Natural killer cell (primary cell): ENCODE results near the gene HOMER2. TPM values are rescaled to one million over a fixed set of nuclear protein-coding genes. Genes with fewer than 3 reads are reported as not detected.
"Not testable (repeated sequence)": the region's sequence is repeated elsewhere in the genome, so short reads cannot be mapped to it uniquely, and the experiment has no call there.

Experiments
- ATAC-seq, 3 donors: fragments of 150-1000 bp in 2 of 3; fragments of 200-7000 bp in 1 of 3; cut with Tn5 transposase; 1 replicate in 1 of 3; 2 replicates in 2 of 3; pipeline ENCODE4 v1.10.0; 2021; ENCODE audit warnings: mild to moderate bottlenecking in 2 of 3, moderate library complexity in 2 of 3
- DNase-seq, 2 donors: peaks; one replicate each; pipeline versions ENCODE4 v3.0.0 to v3.0.0-alpha.2; 2013 to 2021; ENCODE audit warnings: mixed read lengths in 1 of 2
- H3K27ac ChIP-seq: one replicate; pipeline ENCODE4 v1.5.1; 2013; ENCODE audit warnings: mild to moderate bottlenecking, low read length
- H3K27me3 ChIP-seq: one replicate; pipeline ENCODE4 v1.6.1; 2013; ENCODE audit warnings: low read length; ENCODE audit not compliant: control insufficient read depth, insufficient read depth
- H3K36me3 ChIP-seq: one replicate; pipeline ENCODE4 v1.6.1; 2013; ENCODE audit warnings: low read length; ENCODE audit not compliant: control insufficient read depth, insufficient read depth
- H3K4me1 ChIP-seq: one replicate; pipeline ENCODE4 v1.6.1; 2013; ENCODE audit warnings: low read length; ENCODE audit not compliant: control insufficient read depth, insufficient read depth
- H3K4me3 ChIP-seq: one replicate; pipeline ENCODE4 v1.5.1; 2013; ENCODE audit warnings: low read length
- H3K9me3 ChIP-seq: one replicate; pipeline ENCODE4 v1.6.1; 2013; ENCODE audit warnings: low read length; ENCODE audit not compliant: control insufficient read depth, insufficient read depth
- H3K27ac Mint-ChIP-seq, 2 donors: one replicate each; pipeline ENCODE4 v1.8.0; 2022; ENCODE audit warnings: mild to moderate bottlenecking in 2 of 2, mixed read lengths in 2 of 2, moderate library complexity in 1 of 2
- H3K27me3 Mint-ChIP-seq, 2 donors: one replicate each; pipeline ENCODE4 v1.8.0; 2022; ENCODE audit warnings: low read depth in 2 of 2, mixed read lengths in 2 of 2
- H3K36me3 Mint-ChIP-seq: one replicate; pipeline ENCODE4 v1.8.0; 2022; ENCODE audit warnings: mixed read lengths
- H3K4me1 Mint-ChIP-seq, 2 donors: one replicate each; pipeline ENCODE4 v1.8.0; 2022; ENCODE audit warnings: mixed read lengths in 2 of 2
- H3K4me3 Mint-ChIP-seq: one replicate; pipeline ENCODE4 v1.8.0; 2022; ENCODE audit warnings: mild to moderate bottlenecking, moderate library complexity, mixed read lengths
- H3K9me3 Mint-ChIP-seq, 2 donors: one replicate each; pipeline ENCODE4 v1.8.0; 2022; ENCODE audit warnings: mixed read lengths in 2 of 2
- CTCF ChIP-seq: fragments of 200-600 bp; IDR thresholded peaks from one replicate; pipeline ENCODE4 v1.8.0; 2022; ENCODE audit warnings: antibody characterized with exemption
- WGBS: methylation state at CpG from one replicate; pipeline ENCODE4 v1.1.7; 2013; ENCODE audit warnings: missing lambda C conversion rate; ENCODE audit not compliant: insufficient coverage; 5-methylcytosine and 5-hydroxymethylcytosine counted together
- intact Hi-C: fragments of 100-400 bp; cut with micrococcal nuclease; formaldehyde crosslinking; loops from one replicate; pipeline ENCODE4 v1.14.2; 2022
- total RNA-seq, 4 donors: library from RNA; stranded (reverse); fragments of 120-200 nt in 1 of 4; gene quantifications; one replicate each; pipeline versions ENCODE4 v1.2.3 to v1.2.4, GENCODE V29; 2013 to 2022

The HOMER2 gene
- total RNA-seq, 3 donors from 2014 or later (not counting 1 experiment from before 2014, with no cell fraction given) = 3.6 to 7.0 (median 4.0) TPM

DNA sequence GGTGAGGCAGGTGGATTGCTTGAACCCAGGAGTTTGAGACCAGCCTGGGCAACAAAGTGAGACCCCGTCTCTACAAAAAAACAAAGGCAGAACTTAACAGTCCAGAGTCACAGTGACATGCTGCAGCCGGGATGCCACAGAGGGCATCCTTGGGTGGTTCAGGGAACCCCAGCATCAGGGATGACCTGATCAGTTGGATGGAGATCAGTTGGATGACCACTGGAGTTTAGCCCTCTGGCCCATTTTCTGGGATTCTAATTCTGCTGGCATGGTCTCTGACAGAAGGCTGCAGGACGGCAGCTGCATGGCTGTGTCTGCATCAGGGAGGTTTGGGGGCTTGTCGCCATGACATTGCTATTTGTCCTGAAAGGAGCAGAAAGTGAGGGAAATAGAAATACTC, 123.3 kb downstream of the HOMER2 start:
- no peak overlapping the region for H3K27ac ChIP-seq
- H3K4me3 ChIP-seq = no peak overlapping the region
- Mint-ChIP-seq H3K4me3 (no peak overlapping the region), H3K36me3 (peaks cover 50% of the 10 kb centered on the region), H3K27ac (peak overlapping the region; percentile 21 to 78), H3K9me3 (no peaks in the 10 kb centered on the region), H3K27me3 (no peaks in the 10 kb centered on the region), H3K4me1 (peaks cover 27 to 34% of the 10 kb centered on the region in 2 donors)
- TF ChIP-seq CTCF = no peak
- H3K36me3 ChIP-seq = peaks cover 94% of the 10 kb centered on the region
- intact Hi-C loops = no loop called here
- over 99% methylated on average over 4 of the region's 4 CpGs for WGBS
- no peaks in the 10 kb centered on the region for H3K9me3 ChIP-seq
- DNase-seq = no peak
- no peaks in the 10 kb centered on the region for H3K27me3 ChIP-seq
- H3K4me1 ChIP-seq = no peaks in the 10 kb centered on the region
- ATAC-seq = peak in 1 of 3 donors; percentile 7

DNA sequence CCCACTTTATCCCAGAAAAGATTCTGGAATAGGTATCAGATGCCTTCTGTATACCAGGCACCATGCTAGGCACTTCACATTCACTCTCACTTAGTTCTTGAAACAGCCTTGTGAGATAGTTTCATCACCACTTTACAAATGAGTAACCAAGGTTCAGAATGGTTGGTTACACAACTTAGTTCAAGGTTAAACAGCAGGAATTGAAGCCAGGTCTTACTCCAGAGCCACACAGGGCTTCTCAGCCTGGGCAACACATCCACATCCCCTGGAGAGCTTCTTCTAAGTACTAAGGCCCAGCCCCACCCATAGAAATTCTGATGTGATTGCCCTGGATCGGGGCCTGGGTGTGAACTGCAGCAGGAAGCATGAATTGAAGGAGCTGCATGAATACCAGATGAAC, 124.4 kb downstream of the HOMER2 start:
- no peak for TF ChIP-seq CTCF
- Mint-ChIP-seq H3K4me1 (peaks cover 24 to 31% of the 10 kb centered on the region in 2 donors), H3K36me3 (peaks cover 50% of the 10 kb centered on the region), H3K27ac (peak overlapping the region; percentile 21 to 78), H3K4me3 (no peak overlapping the region), H3K9me3 (no peaks in the 10 kb centered on the region), H3K27me3 (no peaks in the 10 kb centered on the region)
- intact Hi-C loops = no loop called here
- ATAC-seq = peak in 1 of 3 donors; percentile 9
- Histone ChIP-seq H3K36me3 (peaks cover 93% of the 10 kb centered on the region), H3K4me1 (no peaks in the 10 kb centered on the region), H3K27ac (no peak overlapping the region), H3K4me3 (no peak overlapping the region), H3K9me3 (no peaks in the 10 kb centered on the region), H3K27me3 (no peaks in the 10 kb centered on the region)
- no peak for DNase-seq
- WGBS = 86% methylated on average over 1 of the region's 1 CpG

GRCh38 chr15:82823049-82823448, 129.5 kb downstream of the HOMER2 start:
- no peak for TF ChIP-seq CTCF
- H3K36me3 Mint-ChIP-seq = peaks cover 38% of the 10 kb centered on the region
- WGBS = 100% methylated on average over 5 of the region's 5 CpGs
- H3K9me3 ChIP-seq = no peaks in the 10 kb centered on the region
- intact Hi-C loops = no loop called here
- no peak overlapping the region for H3K27ac Mint-ChIP-seq
- no peaks in the 10 kb centered on the region for H3K9me3 Mint-ChIP-seq
- no peaks in the 10 kb centered on the region for H3K27me3 Mint-ChIP-seq
- H3K4me1 Mint-ChIP-seq = peaks cover 13 to 18% of the 10 kb centered on the region in 2 donors
- no peak overlapping the region for H3K27ac ChIP-seq
- DNase-seq (no peak), ATAC-seq (no peak)
- no peaks in the 10 kb centered on the region for H3K27me3 ChIP-seq
- no peaks in the 10 kb centered on the region for H3K4me1 ChIP-seq
- H3K4me3 Mint-ChIP-seq = no peak overlapping the region
- H3K4me3 ChIP-seq = no peak overlapping the region
- peaks cover 86% of the 10 kb centered on the region for H3K36me3 ChIP-seq

DNA sequence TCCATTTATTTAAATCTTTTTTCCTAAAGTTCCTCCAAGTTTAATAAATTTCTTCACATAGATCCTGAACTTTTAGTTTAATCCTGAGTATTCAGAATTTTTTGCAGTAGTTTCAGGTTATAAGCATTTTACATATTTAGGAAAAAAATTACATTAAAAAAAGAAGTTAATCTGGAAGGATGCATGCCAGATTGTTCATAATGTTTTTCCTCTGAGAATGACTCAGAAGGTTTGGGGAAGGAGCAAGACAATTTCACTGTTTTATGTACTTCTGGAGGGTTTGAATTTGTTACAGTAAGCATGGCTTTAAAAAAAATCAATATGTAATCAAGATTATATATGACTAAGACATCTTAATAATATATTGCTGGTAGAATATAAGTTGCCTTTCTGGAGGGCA, 130.7 kb downstream of the HOMER2 start:
- H3K4me1 ChIP-seq, ATAC-seq: not testable (repeated sequence)
- peaks cover 36% of the 10 kb centered on the region for H3K36me3 Mint-ChIP-seq

DNA sequence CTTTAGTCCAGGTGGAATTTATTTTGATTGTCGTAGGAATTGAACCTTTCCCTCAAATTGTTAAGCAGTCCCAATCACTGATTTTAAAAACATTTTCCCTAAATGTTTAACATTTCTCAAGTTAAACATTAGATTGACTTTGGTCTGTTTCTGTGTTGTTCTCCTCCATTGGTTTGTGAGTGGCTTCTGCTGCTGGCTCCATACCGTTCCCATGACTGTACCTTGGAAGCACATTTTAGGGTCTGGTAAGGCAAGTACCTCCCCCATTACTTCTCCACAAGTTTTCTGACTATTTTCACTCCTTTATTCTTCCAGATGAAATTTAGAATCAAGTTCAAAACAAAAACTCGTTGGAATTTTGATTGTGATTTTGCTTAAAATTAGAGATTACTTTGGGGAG, 131.1 kb downstream of the HOMER2 start:
- ATAC-seq, intact Hi-C loops, H3K4me1 ChIP-seq, H3K27ac ChIP-seq, H3K9me3 ChIP-seq, H3K4me3 ChIP-seq, H3K9me3 Mint-ChIP-seq, H3K27me3 ChIP-seq, DNase-seq, H3K4me3 Mint-ChIP-seq, H3K27me3 Mint-ChIP-seq: not testable (repeated sequence)
- peaks cover 21 to 26% of the 10 kb centered on the region in 2 donors for H3K4me1 Mint-ChIP-seq
- H3K36me3 Mint-ChIP-seq = peaks cover 36% of the 10 kb centered on the region
- H3K27ac Mint-ChIP-seq = peak overlapping the region; percentile 42 to 72
- WGBS = 100% methylated on average over 1 of the region's 3 CpGs
- peaks cover 86% of the 10 kb centered on the region for H3K36me3 ChIP-seq

More for the DNA sequence above, 130.7 kb downstream of the HOMER2 start:
- H3K27ac ChIP-seq, H3K4me3 ChIP-seq, H3K9me3 ChIP-seq, H3K4me3 Mint-ChIP-seq, H3K27me3 ChIP-seq, H3K27me3 Mint-ChIP-seq, H3K9me3 Mint-ChIP-seq, DNase-seq, intact Hi-C loops: not testable (repeated sequence)
- H3K36me3 ChIP-seq = peaks cover 86% of the 10 kb centered on the region
- peak overlapping the region in 1 of 2 donors; percentile 72 for H3K27ac Mint-ChIP-seq
- H3K4me1 Mint-ChIP-seq = peaks cover 17 to 21% of the 10 kb centered on the region in 2 donors
